NCI-H187 treated with DMSO at 0.1 percent for 48 hours (cell line): ENCODE results near the gene ACO1.

Experiments
- DNase-seq: peaks from one replicate; lab custom pipeline; 2025; lab: John Stamatoyannopoulos, UW

Gene ACO1

GRCh38 chr9:32497921-32498320, 113.5 kb downstream of the ACO1 start:
- no peak for DNase-seq

GRCh38 chr9:32500768-32501167, 116.3 kb downstream of the ACO1 start:
- no peak for DNase-seq

- no peak for DNase-seq
Measured at GRCh38 chr9:32501868-32502267, 117.4 kb downstream of the ACO1 start.

GRCh38 chr9:32502464-32502863, 118.0 kb downstream of the ACO1 start:
- no peak for DNase-seq

- DNase-seq: no peak
Measured at GRCh38 chr9:32503008-32503407, 118.6 kb downstream of the ACO1 start.
